Spleen (tissue), 7 donors: ENCODE results near the gene IMPACT.

Source experiments
- CTCF ChIP-seq, 11 experiments: fragments of 200-600 bp in 7 of 11; fragments of 450-650 bp in 4 of 11; sonication (generic) in 4 of 11; IDR thresholded peaks in 8 of 11; conservative IDR thresholded peaks in 3 of 11; 1 replicate in 7 of 11; 2 replicates in 4 of 11; pipeline versions ENCODE4 v1.4.0 to v1.8.0; 2016 to 2021; ENCODE audit warnings: antibody characterized with exemption in 11 of 11, inconsistent platforms in 4 of 11, mild to moderate bottlenecking in 1 of 11
- POLR2A ChIP-seq, 3 donors: fragments of 450-650 bp; IDR thresholded peaks; one replicate each; pipeline ENCODE4 v1.5.1; 2017; ENCODE audit warnings: antibody characterized with exemption in 3 of 3, mild to moderate bottlenecking in 1 of 3
- POLR2AphosphoS5 ChIP-seq, 3 donors: sonication (generic); formaldehyde crosslinking; IDR thresholded peaks; one replicate each; pipeline ENCODE4 v1.5.1; 2017; ENCODE audit warnings: antibody characterized with exemption in 3 of 3
- donor health status: DM: no; HTN: no; CAD: no; lungs with moderate emphysema.
- donor health status: DM: no; HTN: no; CAD: no.
- donor health status: DM: no; HTN: no; CAD: no.

- no peak for TF ChIP-seq CTCF (IDR thresholded peaks at IDR 0.05 in 8 of 11, conservative IDR thresholded peaks at IDR 0.05 in 3 of 11)
- no peak for TF ChIP-seq POLR2AphosphoS5 (IDR thresholded peaks at IDR 0.05)
- TF ChIP-seq POLR2A (IDR thresholded peaks at IDR 0.05) = no peak
Observed at GRCh38 chr18:24500217-24500616, 73.7 kb downstream of the IMPACT start.
